H9 (cell line): ENCODE measurements around the gene OSBPL10. TPM values are rescaled to one million over a fixed set of nuclear protein-coding genes. Genes with fewer than 3 reads are reported as not detected.

Experiments
- DNase-seq: peaks from one replicate; pipeline ENCODE4 v3.0.0-alpha.2; 2017
- H2AFZ ChIP-seq: one replicate; pipeline ENCODE4 v1.6.1; 2013; ENCODE audit warnings: mild to moderate bottlenecking, low read length, control low read depth, moderate library complexity
- H2AK5ac ChIP-seq: 2 replicates; pipeline ENCODE4 v1.6.1; 2013; ENCODE audit warnings: low read length, control low read depth, mixed read lengths; ENCODE audit not compliant: insufficient read length
- H2BK120ac ChIP-seq: one replicate; pipeline ENCODE4 v1.6.1; 2013; ENCODE audit warnings: low read depth, mild to moderate bottlenecking, low read length, control low read depth, inconsistent platforms; ENCODE audit not compliant: poor library complexity, severe bottlenecking
- H2BK12ac ChIP-seq: 2 replicates; pipeline ENCODE4 v1.6.1; 2013; ENCODE audit warnings: low read length, control low read depth, mixed read lengths, low read depth; ENCODE audit not compliant: insufficient read length
- H2BK15ac ChIP-seq: 2 replicates; pipeline ENCODE4 v1.6.1; 2013; ENCODE audit warnings: low read depth, low read length, control low read depth
- H2BK20ac ChIP-seq: one replicate; pipeline ENCODE4 v1.6.1; 2013; ENCODE audit warnings: low read depth, mild to moderate bottlenecking, low read length, control low read depth, inconsistent platforms; ENCODE audit not compliant: poor library complexity, severe bottlenecking
- H2BK5ac ChIP-seq: 2 replicates; pipeline ENCODE4 v1.6.1; 2013; ENCODE audit warnings: low read length, control low read depth, mixed read lengths; ENCODE audit not compliant: insufficient read length
- H3K14ac ChIP-seq: 2 replicates; pipeline ENCODE4 v1.6.1; 2013; ENCODE audit warnings: low read length, control low read depth; ENCODE audit not compliant: insufficient read depth
- H3K18ac ChIP-seq: 2 replicates; pipeline ENCODE4 v1.6.1; 2013; ENCODE audit warnings: low read depth, mild to moderate bottlenecking, mixed read lengths, low read length, control low read depth; ENCODE audit not compliant: insufficient read length
- H3K23ac ChIP-seq: 2 replicates; pipeline ENCODE4 v1.6.1; 2013; ENCODE audit warnings: low read length, control low read depth, mixed read lengths, low read depth; ENCODE audit not compliant: insufficient read length
- H3K23me2 ChIP-seq: 2 replicates; pipeline ENCODE4 v1.6.1; 2013; ENCODE audit warnings: low read depth, mild to moderate bottlenecking, mixed read lengths, low read length, control low read depth; ENCODE audit not compliant: insufficient read length, poor library complexity, severe bottlenecking
- H3K27ac ChIP-seq: 2 replicates; pipeline ENCODE4 v1.5.1; 2013; ENCODE audit warnings: low read length, control low read depth, mixed read lengths, low read depth; ENCODE audit not compliant: insufficient read length
- H3K27me3 ChIP-seq: 2 replicates; pipeline ENCODE4 v1.6.1; 2013; ENCODE audit warnings: low read length, control low read depth, inconsistent platforms; ENCODE audit not compliant: insufficient read depth
- H3K4ac ChIP-seq: 2 replicates; pipeline ENCODE4 v1.6.1; 2013; ENCODE audit warnings: low read depth, mild to moderate bottlenecking, control low read depth, inconsistent platforms, low read length, moderate library complexity
- H3K4me1 ChIP-seq: 2 replicates; pipeline ENCODE4 v1.6.1; 2013; ENCODE audit warnings: low read length, control low read depth, inconsistent platforms; ENCODE audit not compliant: insufficient read depth
- H3K4me2 ChIP-seq: 2 replicates; pipeline ENCODE4 v1.6.1; 2013; ENCODE audit warnings: low read length, control low read depth, mixed read lengths; ENCODE audit not compliant: insufficient read length, insufficient read depth
- H3K56ac ChIP-seq: 2 replicates; pipeline ENCODE4 v1.6.1; 2013; ENCODE audit warnings: low read depth, mild to moderate bottlenecking, mixed read lengths, low read length, control low read depth; ENCODE audit not compliant: insufficient read length
- H3K79me1 ChIP-seq: 2 replicates; pipeline ENCODE4 v1.6.1; 2013; ENCODE audit warnings: low read depth, mild to moderate bottlenecking, moderate library complexity, low read length, control low read depth, inconsistent platforms; ENCODE audit not compliant: insufficient read depth, poor library complexity, severe bottlenecking
- H3K79me2 ChIP-seq: 2 replicates; pipeline ENCODE4 v1.6.1; 2013; ENCODE audit warnings: low read length, control low read depth, inconsistent platforms; ENCODE audit not compliant: insufficient read depth
- H3K9ac ChIP-seq: 2 replicates; pipeline ENCODE4 v1.6.1; 2013; ENCODE audit warnings: low read length, control low read depth, mixed read lengths; ENCODE audit not compliant: insufficient read length; ENCODE audit errors: extremely low read depth
- H3K9me3 ChIP-seq: one replicate; pipeline ENCODE4 v1.6.1; 2013; ENCODE audit warnings: low read depth, low read length, inconsistent platforms; ENCODE audit not compliant: control insufficient read depth
- H3T11ph ChIP-seq: one replicate; pipeline ENCODE4 v1.6.1; 2013; ENCODE audit warnings: mild to moderate bottlenecking, low read length, control low read depth, inconsistent platforms
- H4K20me1 ChIP-seq: one replicate; pipeline ENCODE4 v1.6.1; 2013; ENCODE audit not compliant: control insufficient read depth, insufficient read length, insufficient read depth
- H4K5ac ChIP-seq: 2 replicates; pipeline ENCODE4 v1.6.1; 2013; ENCODE audit warnings: low read depth, mild to moderate bottlenecking, mixed read lengths, low read length, control low read depth; ENCODE audit not compliant: insufficient read length
- H4K8ac ChIP-seq: replicated peaks from 2 replicates; pipeline ENCODE4 v1.6.1; 2013; ENCODE audit warnings: low read length, control low read depth, mixed read lengths, low read depth; ENCODE audit not compliant: insufficient read length
- H4K91ac ChIP-seq: 2 replicates; pipeline ENCODE4 v1.6.1; 2013; ENCODE audit warnings: low read depth, mild to moderate bottlenecking, moderate library complexity, mixed read lengths, low read length, control low read depth; ENCODE audit not compliant: insufficient read length
- H3K27ac Mint-ChIP-seq, 3 experiments: 2 replicates in 2 of 3; 3 replicates in 1 of 3; pipeline ENCODE4 v1.8.0; 2020 to 2021; ENCODE audit warnings: mixed read lengths in 3 of 3, mild to moderate bottlenecking in 1 of 3, moderate library complexity in 1 of 3
- H3K27me3 Mint-ChIP-seq: 2 replicates; pipeline ENCODE4 v1.8.0; 2021; ENCODE audit warnings: low read depth, mild to moderate bottlenecking, moderate library complexity, mixed read lengths
- H3K36me3 Mint-ChIP-seq, 3 experiments: 2 replicates in 2 of 3; 3 replicates in 1 of 3; pipeline ENCODE4 v1.8.0; 2020 to 2021; ENCODE audit warnings: low read depth in 3 of 3, mixed read lengths in 3 of 3; ENCODE audit not compliant: insufficient read depth in 1 of 3
- H3K4me1 Mint-ChIP-seq, 2 experiments: 2 replicates each; pipeline ENCODE4 v1.8.0; 2020; ENCODE audit warnings: mixed read lengths in 2 of 2
- H3K4me3 Mint-ChIP-seq, 2 experiments: 2 replicates in 1 of 2; 3 replicates in 1 of 2; pipeline ENCODE4 v1.8.0; 2020 to 2021; ENCODE audit warnings: mild to moderate bottlenecking in 2 of 2, mixed read lengths in 2 of 2, moderate library complexity in 1 of 2
- H3K9me3 Mint-ChIP-seq, 2 experiments: 2 replicates in 1 of 2; 3 replicates in 1 of 2; pipeline ENCODE4 v1.8.0; 2020; ENCODE audit warnings: mild to moderate bottlenecking in 2 of 2, mixed read lengths in 2 of 2, moderate library complexity in 1 of 2
- CTCF ChIP-seq: fragments of 200-600 bp; sonication (generic); conservative IDR thresholded peaks from 3 replicates; pipeline ENCODE4 v1.8.0; 2021; ENCODE audit warnings: antibody characterized with exemption, mild to moderate bottlenecking
- WGBS: extraction: QIAGEN DNeasy Blood & Tissue Kit; methylation state at CpG from one replicate; pipeline ENCODE4 v1.1.7; 2013; ENCODE audit warnings: missing lambda C conversion rate, low lambda C conversion rate, mixed read lengths; ENCODE audit not compliant: insufficient read length; ENCODE audit errors: extremely low coverage; 5-methylcytosine and 5-hydroxymethylcytosine counted together
- total RNA-seq: library from RNA; stranded (reverse); gene quantifications from 2 replicates; pipeline ENCODE4 v1.2.1, GENCODE V29; 2021

Gene OSBPL10
- total RNA-seq, 1 experiment from 2014 or later = 42.7 TPM

- Histone ChIP-seq H2BK120ac (no peak overlapping the region), H2AK5ac (no peak overlapping the region), H3K27me3 (no peaks in the 10 kb centered on the region), H3K14ac (no peak overlapping the region), H3K9me3 (peaks cover 10% of the 10 kb centered on the region), H4K20me1 (no peaks in the 10 kb centered on the region), H3K56ac (no peak overlapping the region), H3K79me1 (peaks cover 3% of the 10 kb centered on the region), H3K18ac (no peak overlapping the region), H3K4ac (no peak overlapping the region), H3K27ac (no peak overlapping the region), H3K23me2 (no peaks in the 10 kb centered on the region), H4K91ac (no peak overlapping the region), H4K5ac (no peak overlapping the region), H2BK20ac (no peak overlapping the region), H3K9ac (no peak overlapping the region), H3K23ac (no peak overlapping the region), H3K79me2 (peaks cover 24% of the 10 kb centered on the region; the same call in 1 of the 2 replicates), H2AFZ (no peak overlapping the region), H3K4me1 (peaks cover 9% of the 10 kb centered on the region; the same call in 1 of the 2 replicates), H3T11ph (no peak overlapping the region), H2BK5ac (no peak overlapping the region), H2BK15ac (peak overlapping the region; percentile 3; the same call in 1 of the 2 replicates), H4K8ac (no peak overlapping the region), H3K4me2 (no peak overlapping the region), H2BK12ac (no peak overlapping the region)
- Mint-ChIP-seq H3K27ac (no peak overlapping the region; a peak in 1 of 7 replicates), H3K4me1 (peaks cover 50 to 56% of the 10 kb centered on the region in 2 experiments), H3K9me3 (peaks cover 13 to 16% of the 10 kb centered on the region in 2 experiments), H3K27me3 (no peaks in the 10 kb centered on the region; the same call in 1 of the 2 replicates), H3K4me3 (no peak overlapping the region), H3K36me3 (peaks cover 14 to 29% (median 20%) of the 10 kb centered on the region in 3 experiments)
- TF ChIP-seq CTCF = no peak
- no peak for DNase-seq
- no CpG with 5 or more reads among the region's 1 CpG for WGBS
Measured at GRCh38 chr3:31920310-31920709, 60.8 kb downstream of the OSBPL10 start.
